DMS153 treated with DMSO at 0.1 percent for 48 hours (cell line): ENCODE data around the gene GRIA1.

Source experiments
- DNase-seq: peaks from one replicate; lab custom pipeline; 2025; ENCODE audit not compliant: unreplicated experiment; lab: John Stamatoyannopoulos, UW

Gene GRIA1

DNA sequence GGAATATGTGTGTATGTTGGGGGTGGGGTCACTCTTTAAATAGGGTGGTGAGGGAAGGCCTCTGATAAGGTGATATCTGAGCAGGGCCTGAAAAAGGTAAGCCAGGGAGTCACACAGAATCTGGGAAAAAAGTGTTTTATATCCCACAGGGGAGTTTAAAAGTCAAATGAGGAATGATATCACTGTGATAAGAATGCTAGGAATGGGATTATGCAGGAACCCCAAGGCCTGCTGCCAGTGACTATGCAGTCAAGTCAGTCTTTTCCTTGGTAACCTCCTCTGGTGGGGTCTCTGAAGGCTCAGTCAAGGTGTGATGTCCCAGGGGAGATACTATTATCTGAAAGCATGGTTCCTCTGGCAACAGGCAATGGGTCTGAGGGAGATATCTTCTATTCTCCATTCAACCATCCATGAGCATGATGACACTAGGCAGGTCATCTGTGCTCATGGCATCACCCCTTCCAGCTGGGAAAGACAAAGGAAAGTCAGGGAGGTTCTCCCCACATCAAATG is 53.5 kb downstream of the GRIA1 start:
- DNase-seq = no peak

DNA sequence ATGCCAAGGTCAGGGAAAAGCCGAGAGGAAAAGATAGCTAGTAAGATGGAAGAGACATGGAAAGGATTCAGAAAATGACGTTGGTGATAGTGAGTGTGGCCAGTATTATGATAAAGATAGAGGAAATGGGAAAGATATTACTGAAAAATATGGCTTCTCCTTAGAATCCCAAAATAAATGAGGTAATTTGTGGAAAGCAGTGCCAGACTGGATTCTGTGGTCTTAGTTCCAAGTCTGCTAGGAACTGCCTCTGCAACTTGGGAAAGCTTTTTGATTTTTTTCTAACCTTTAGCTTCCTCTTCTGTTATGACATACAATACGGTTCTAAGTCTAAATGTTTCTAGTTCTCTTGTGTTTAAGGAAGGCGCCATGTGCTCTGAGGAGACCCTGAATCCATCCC is 54.2 kb downstream of the GRIA1 start:
- DNase-seq = no peak

DNA sequence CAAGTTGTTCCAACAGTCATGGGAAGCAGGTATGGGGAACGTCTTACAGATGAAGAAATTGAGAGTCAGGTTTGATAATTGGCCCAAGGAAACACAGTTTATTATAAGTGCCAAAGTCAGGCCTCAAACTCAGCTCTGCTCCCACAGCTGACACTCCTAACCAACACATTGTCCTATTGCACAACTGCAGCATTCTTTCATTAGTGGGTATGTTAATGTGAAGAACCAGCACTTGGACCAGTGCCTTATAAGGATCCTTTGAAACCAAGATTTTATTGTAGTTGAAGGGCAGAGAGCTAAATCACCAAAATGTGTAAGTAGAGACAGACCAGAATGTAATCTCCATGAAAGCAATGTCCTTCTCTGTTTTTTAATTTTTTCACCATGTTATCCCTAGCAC is 56.1 kb downstream of the GRIA1 start:
- no peak for DNase-seq

DNA sequence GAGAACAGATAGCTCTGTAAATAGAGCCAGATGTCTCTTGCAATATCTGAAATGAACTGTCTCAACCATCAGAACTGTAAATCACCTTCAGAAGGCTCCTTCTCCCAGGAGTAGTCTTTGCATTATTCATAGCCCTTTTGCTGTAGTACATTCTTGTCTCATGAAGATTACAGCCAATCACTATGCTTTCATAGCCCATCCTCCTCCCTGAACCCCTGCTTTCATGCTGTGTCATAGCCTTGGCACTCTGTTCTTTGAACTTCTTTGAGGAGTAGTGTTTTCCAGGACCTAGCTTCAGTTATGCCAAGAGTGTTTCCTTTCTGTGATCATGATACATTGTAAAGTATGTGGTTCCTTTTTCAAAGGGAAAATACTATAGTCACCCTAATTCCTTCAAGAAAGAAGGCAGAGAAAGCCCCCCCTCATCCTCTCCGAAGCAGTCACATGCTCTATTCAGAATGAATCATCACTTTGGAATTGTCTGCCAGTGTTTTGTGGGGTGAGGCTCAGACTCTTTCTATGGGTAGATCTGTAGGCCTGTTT is 61.1 kb downstream of the GRIA1 start:
- no peak for DNase-seq

DNA sequence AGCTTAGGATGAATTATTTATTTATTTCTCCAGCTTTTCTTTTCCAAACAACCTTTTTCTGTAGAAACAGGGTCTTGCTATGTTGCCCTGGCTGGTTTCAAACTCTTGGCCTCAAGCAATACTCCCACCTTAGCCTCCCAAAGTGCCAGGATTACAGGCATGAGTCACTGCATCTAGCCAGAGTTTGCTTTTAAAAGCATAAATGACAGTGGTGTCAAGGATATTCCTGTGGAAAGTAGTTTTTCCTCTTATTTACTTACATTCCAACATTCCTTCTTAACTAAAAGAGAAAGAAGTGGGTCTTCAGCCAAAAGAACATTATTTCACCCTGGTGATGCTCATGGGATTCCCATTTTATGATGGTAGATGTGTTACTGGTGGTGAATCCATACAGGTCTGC is 62.4 kb downstream of the GRIA1 start:
- DNase-seq = no peak

DNA sequence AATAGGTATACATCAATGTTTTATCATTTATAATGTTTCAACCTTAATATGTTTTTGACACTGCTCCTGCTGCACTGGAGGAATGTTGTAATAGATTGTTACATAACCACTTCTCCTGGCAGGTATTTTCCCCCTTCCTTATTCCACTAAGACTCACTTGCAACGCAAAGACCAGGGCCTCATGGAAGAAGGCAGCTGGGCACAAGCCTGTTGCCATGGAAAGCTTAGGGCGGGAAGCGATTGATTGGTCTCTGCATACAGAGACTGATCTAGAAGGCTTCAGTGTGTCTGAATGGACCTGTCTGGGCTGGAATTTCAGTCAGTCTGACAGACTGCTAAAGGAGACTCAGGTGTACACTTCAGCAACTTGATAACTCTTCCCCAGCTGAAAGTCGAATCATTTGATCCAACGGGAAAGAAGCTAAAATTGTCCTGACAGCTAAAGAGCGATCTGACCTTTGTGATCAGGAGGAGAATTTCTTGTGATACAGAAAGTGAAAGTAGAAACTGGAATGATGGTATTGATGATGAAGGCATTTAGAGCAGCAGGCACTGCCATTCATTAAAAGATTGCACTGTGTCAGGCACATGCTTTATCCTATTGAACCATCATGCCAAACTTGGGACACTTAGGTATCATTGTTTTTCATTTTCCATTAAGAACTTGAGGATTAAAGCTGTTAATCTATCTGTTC is 65.1 kb downstream of the GRIA1 start:
- no peak for DNase-seq

DNA sequence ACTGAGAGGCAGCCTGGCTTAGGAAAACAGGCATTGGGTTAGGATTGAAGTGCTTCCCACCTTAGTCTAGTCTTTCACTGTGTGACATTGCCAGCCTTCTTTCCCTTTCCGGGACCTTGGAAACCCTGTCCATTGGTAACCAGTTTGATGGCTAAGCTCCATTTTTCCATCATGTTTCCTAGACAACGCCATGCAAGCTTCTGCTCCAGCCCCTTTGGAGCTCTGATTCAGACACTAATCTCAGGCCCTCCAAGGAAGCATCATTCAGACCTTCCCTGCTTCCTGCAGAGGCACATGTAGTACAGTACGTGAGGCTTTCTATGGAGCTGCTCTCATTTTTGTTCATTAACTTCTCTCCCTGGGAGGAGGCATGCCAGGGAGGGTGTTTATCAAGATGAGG is 68.5 kb downstream of the GRIA1 start:
- DNase-seq = no peak

DNA sequence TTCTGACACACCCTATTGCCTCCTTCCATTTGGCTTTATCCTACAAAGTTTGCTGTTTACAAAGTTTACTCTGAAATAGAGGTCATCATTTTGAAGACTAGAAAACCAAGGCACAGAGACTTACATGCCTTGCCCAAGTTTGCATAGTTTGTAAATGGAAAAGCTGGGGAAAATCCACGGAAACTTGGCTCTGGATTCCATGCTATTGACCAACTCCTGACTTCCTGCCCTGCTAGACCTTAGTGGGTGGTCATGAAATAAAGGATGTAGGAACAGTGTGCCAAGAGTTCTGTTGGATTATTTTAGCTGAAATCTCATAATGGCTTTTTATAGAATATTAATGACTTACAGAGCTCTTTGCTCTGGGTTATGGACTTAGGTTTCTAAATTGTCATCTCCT is 69.5 kb downstream of the GRIA1 start:
- DNase-seq = no peak

DNA sequence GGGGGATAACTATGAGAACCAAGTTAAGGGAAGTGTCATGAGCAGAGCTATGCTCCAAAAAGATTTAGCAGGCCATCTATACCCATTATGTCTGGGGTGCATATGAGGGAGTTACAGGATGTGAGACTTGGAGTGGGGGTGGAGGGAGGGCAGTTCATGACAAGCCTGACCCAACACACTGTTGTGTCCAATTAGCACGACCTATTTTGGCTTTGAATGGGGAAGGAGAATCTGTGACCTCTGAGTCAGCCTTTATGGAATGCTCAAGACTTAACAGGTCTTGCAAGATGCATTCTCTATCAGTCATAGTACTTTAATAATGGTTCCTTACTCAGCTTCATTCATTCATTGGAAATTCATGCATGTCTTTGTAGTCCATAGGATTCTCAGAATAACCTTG is 71.7 kb downstream of the GRIA1 start:
- DNase-seq = no peak

DNA sequence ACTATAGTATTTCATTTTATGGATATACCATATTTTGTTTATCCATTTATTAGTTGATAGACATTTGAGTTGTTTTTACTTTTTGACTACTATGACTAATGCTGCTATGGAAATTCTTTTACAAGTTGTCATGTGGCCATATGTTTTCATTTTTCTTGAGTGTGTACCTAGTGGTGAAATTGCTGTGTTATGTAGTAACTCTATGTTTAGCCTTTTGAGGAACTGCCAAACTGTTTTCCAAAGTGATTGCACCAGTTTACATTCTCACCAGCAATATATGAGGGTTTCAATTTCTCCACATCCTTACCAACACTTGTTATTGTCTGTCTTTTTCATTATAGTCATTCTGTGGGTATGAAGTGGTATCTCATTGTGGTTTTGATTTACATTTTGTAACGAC is 75.4 kb downstream of the GRIA1 start:
- DNase-seq = no peak

DNA sequence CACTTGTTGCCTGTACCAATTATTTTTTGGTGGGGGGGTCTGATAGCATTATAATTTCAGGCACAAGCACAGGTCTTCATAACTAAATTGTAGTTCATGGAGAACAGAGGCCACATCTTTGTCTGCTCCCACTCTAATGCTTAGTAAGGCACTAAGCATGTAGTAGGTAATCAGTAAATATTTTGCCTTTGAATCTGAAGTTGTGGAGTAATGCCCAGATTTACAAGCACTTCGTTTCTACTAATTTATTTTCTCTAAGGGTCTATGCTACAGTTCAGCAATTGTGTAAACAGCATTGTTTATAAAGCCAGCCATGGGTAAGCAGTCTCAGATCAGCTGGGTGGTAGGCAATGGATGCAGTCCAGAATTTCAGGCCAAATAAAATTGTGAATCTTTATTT is 78.6 kb downstream of the GRIA1 start:
- DNase-seq = no peak

DNA sequence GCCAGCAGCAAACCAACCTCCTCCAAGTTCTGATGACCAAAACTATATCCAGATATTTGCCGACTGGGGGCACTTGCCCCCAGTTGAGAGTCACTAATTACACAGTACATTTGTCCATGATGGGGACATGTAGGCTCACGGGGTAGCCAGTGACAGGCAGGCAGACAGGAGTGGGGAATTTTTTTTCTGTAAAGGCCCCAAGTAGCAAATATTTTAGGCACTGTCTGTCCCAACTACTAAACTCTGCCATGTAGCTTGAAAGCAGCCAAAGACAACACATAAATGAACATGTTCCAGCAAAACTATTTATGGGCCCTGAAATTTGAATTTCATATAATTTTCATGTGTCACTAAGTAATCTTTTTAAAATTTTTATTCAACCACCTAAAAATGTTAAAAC is 80.7 kb downstream of the GRIA1 start:
- DNase-seq = no peak

DNA sequence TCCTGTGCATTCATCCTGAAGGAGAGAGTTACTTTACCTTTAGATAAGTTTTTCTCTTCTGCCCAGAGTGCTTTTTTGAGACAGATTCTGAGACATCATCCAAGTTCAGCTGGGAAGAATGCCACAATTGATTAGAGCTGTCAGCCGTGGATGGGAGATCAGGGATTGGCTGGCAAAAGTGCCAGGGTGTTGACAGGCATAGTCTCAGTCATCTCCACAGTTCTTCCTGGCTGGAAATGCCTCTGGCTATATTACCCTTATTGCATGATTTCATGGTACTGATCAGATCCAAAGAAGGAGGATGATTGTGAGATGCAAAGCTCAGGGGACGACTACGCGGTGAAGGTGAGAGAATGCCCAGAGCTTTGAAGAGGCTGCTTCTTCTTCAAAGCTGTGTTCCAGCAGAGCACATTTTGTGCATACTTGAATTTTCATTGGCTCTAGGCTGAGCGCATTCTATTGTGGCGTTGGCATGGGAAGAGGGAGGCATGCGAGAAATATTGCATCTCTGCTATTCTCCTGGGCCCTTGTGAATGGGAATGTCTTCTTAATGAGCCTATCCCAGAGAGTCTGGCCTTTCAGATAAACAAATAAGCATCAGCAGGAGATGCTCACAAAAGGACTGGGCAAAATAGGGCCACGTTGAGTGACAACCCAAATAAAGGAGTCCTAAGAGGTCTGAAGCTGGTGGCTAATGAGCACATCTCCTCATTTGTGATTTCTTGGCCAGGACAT is 82.1 kb downstream of the GRIA1 start:
- DNase-seq = no peak

DNA sequence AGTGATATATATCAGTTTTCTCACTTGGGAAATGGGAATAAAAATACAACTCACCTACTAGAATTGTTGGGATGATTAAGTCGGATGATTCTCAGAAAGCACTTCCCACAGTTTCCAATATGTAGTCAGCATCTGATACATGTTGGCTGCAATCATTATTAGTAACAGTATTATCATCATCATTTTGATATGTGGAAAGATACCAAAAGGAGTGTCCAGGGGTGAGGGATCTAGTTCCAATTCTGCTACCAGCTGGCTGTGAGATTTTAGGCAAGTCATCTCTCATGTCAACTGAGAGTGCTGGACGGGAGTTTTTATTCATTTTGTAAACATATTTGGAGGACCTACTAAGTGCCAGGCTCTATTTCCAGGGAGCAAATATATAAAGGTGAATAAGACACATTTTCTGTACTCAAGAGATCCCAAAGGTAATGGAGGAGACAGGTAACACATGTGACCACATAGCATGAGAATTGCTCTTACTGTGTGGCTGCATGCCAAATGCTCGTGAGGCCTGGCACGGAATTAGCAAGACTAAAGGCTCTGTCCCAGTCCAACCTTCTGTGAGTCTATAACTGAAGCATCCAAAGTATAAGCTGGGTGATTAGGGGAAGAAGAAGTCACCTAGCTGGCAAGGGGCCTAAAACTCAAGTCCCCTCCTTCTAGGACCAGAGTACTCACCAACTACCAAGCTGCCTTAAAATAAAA is 83.0 kb downstream of the GRIA1 start:
- no peak for DNase-seq

DNA sequence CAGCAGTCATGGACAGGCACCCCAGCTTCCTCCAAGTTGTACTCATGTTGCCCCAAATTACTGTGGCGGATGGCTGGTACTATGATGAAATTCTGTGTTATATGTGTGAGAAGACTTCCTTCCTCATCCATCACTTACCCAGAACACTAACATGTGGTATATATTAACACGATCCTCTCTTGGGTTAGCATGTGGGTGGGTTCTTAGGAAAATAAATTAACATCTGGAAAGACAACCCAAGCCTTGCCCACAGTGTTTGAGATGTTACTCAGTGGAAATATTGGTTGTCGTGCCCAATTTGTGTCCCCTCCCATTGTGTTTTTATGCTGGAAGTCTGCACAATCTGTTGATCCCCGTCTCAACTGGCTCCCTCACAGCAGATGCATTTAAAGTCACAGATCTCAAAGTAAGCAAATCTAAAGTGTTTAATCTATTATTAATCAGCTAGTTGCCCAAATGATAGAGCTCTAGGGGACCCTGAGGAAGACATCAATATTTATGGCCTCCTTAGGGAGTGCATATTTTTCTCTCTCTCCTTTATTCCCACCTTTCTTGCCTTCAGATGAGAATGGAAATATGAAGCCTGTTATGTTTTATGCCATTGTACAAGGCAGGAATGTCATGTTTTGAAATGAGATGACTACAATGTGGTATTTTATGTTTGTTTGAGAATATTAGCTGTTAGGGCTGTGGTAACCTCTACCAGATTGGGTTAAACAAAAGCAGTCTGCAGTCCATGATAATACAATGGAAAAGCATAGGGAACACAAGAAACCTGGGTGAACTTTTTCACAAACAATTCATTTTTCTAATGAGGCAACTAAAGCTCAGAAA is 93.9 kb downstream of the GRIA1 start:
- no peak for DNase-seq

DNA sequence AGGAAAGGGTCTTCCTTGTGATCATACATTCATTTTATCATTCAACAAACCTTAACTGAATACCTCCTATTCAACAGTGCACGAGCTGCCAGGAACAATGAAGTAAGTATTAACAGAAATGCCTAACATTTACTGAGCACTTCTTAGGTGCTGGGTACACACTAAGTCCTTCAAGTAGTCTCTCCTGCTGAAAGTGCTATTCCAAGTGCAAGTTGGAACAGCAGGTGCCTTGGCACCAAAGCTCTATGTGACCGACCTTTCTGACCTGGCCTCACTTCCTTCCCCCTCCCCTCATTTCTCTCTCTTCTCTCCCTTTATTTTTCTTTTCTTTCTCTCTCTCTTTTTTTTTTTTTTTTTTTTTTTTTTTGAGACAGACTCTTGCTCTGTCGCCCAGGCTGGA is 94.5 kb downstream of the GRIA1 start:
- no peak for DNase-seq

DNA sequence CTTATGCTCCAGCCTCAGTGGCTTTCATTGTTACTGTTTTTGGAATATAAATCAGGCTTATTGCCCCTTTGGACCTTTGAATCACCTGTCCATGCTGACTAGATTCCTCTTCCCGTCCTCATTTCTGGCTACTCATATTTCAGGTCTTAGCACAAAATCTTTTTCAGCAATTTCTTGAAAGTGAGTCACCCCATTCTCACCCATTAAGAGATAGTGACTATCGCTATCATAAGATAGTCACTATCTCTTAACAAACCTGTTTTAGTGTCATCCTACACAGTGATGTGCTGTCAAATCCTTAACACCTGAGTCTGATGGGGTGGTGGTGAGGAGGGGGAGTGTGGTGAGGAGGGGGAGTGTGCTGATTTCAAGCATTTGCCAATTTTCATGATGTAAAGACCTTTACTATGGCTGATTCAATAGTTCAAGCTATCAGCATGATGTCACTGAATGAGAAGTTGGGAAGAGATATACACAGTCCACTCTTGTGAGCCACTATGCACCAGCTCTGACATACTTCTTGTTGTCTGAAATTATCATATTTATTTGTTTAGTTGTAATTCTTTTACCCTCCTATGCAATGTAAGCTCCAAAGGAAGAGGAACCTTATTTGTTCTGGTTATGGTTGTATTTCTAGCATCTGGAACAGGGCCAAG is 95.3 kb downstream of the GRIA1 start:
- DNase-seq = no peak

DNA sequence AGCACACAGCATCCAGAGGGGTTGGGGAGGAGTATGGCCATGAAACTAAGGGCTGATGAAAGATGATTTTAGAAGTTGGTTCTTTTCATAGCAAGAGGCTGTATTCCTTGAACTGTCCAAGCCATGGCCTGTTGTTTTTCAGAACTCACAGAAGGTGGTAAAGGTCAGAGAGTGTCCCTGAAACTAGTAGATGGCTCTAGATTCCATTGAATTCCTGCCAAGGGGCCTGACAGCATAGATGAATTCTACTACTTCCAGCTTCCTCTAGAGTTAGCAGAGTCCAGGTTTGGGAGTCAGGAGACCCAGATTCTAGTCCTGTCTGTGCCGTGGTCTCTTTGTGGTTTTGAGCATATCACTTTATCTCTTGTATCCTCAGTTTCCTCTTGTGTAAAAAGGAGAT is 101.6 kb downstream of the GRIA1 start:
- no peak for DNase-seq

DNA sequence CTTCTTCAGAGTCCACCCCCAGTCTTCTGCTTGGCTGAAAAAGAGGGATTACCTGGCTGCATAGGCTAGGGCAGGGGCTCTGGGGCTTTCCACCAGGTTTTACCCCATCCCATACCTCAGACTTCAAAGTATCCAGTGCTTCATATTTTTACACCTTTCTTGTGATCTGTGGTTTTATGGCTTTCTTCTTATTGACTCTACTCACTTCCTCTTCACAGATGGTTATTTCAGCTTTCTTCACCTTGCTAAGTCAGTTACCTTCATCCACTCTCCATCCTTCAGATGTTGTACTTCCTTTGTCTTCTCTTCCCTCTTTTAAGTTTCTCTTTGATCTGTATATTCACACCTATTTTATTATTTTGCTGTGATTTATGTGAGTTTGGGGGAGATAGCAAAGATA is 104.3 kb downstream of the GRIA1 start:
- no peak for DNase-seq

DNA sequence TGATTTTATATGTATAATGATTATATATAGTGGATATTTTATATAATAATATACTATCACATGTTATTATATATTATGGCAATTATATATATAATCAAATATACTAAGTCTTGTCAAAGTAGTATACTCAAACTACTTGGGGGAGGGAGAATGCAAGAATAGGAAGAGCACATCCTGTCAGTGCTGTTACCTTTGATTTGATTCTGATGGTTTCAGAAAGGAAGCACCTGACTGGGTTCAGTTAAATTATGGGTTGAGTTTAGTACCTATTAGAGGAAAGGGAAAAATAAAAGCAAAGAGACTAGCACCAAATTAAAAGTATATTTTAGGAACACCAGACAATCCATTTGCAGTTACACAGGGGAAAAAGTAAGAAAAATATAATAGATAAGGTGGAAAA is 107.6 kb downstream of the GRIA1 start:
- DNase-seq = no peak
